Measurements from ENCODE around the gene SHC4. TPM values are rescaled to one million over a fixed set of nuclear protein-coding genes. Genes with fewer than 3 reads are reported as not detected.

SHC4 gene
- total and polyA plus RNA-seq, 2 of the 8 experiments (the other 6 are each of a cell fraction or from before 2014, with no cell fraction given): 0.15 to 0.30 TPM

GRCh38 chr15:48825075-48825474 is 138.6 kb downstream of the SHC4 start (continued):
- TF ChIP-seq RFX5 (IDR thresholded peaks at IDR 0.05; ENCODE audit: borderline replicate concordance, low read depth, low read length): no peak
- no peak for TF ChIP-seq POU5F1 (IDR thresholded peaks at IDR 0.05; ENCODE audit: low read depth, low read length)
- TF ChIP-seq SIN3A (conservative IDR thresholded peaks at IDR 0.05 in 1 of 2, IDR thresholded peaks at IDR 0.05 in 1 of 2; ENCODE audit: low read depth in 1 of 2, low read length in 2 of 2): no peak
- no peak for TF ChIP-seq SP4 (IDR thresholded peaks at IDR 0.05; ENCODE audit: low read length)
- no peak for TF ChIP-seq HDAC2 (IDR thresholded peaks at IDR 0.05; ENCODE audit: borderline replicate concordance in 1 of 2, low read depth in 2 of 2, low read length in 2 of 2)
- no peak for TF ChIP-seq ATF3 (IDR thresholded peaks at IDR 0.05; ENCODE audit: insufficient read depth, low read depth, low read length)
- TF ChIP-seq CEBPB (IDR thresholded peaks at IDR 0.05; ENCODE audit: low read depth, low read length): no peak
- no peak for TF ChIP-seq NRF1 (IDR thresholded peaks at IDR 0.05; ENCODE audit: low read depth, low read length)
- TF ChIP-seq RAD21 (IDR thresholded peaks at IDR 0.05 in 1 of 2, conservative IDR thresholded peaks at IDR 0.05 in 1 of 2; ENCODE audit: low read depth in 2 of 2, low read length in 2 of 2): no peak
